Activated effector memory CD4-positive, alpha-beta T cell treated with Interleukin-2 at 50 U/mL for 16 hours (primary cell): ENCODE results near the gene LRCH1.

ENCODE experiments used
- DNase-seq: peaks from one replicate; pipeline ENCODE4 v3.0.0-alpha.2; 2020

Gene LRCH1

GRCh38 chr13:46617885-46618284 lies 64.9 kb downstream of the LRCH1 start:
- DNase-seq, result no peak

- no peak for DNase-seq
Measured at GRCh38 chr13:46618694-46619254, 65.8 kb downstream of the LRCH1 start.

DNA sequence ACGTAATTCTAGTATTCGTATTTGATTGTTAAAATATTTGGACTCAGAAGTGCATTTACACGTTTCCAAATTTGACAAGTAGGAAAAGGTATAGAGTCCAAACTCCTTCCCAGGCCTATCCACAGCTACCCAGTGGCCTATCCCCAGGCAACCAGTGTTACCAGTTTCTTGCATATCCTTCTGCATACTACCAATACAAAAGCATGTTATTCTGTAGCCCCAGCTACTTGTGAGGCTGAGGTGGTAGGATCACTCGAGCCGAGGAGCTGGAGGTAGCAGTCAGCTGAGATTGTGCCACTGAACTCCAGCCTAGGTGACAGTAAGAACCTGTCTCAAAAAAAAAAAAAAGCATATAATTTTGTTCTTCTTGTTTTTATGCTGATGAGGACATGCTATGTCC lies 67.1 kb downstream of the LRCH1 start:
- DNase-seq, result no peak

DNA sequence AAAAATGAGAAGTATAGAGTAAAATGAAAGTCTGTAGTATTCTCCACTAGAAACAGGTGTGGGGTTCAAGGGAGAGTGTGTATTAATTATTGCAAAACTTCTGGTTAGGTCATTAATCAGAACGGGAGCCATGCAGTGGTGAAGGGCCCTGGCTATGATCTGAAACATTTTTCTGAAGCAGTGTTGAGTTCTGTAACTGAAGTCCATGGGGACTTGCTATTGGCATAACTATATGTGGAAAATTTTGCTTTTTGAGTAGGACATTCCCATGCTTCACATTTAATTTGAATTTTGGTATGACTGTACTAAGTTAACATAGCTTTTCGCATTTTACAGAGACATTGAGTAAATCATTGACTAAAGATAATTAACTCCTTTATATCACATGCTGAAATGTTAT lies 67.5 kb downstream of the LRCH1 start:
- no peak for DNase-seq

DNA sequence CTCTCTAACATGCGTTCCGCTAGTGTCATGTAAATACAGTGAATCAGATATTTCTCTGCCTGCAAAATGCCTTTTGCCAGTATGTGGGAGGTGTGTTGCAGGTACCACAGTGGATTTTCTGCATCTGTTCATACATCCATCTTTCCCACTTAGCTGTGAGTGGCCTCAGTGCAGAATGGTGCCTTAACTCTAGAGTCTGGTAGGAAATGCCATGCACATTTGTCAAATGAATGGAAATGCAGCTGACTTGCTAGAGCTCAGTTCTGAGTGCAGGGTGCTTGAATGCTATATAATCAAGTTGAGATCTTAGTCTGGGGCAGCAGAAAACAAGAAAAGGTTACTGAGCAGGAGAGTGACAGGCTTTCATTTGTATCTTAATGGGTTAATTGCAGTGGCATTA lies 68.2 kb downstream of the LRCH1 start:
- DNase-seq, result no peak

- no peak for DNase-seq
Measured at GRCh38 chr13:46621792-46622629, 69.0 kb downstream of the LRCH1 start.

DNA sequence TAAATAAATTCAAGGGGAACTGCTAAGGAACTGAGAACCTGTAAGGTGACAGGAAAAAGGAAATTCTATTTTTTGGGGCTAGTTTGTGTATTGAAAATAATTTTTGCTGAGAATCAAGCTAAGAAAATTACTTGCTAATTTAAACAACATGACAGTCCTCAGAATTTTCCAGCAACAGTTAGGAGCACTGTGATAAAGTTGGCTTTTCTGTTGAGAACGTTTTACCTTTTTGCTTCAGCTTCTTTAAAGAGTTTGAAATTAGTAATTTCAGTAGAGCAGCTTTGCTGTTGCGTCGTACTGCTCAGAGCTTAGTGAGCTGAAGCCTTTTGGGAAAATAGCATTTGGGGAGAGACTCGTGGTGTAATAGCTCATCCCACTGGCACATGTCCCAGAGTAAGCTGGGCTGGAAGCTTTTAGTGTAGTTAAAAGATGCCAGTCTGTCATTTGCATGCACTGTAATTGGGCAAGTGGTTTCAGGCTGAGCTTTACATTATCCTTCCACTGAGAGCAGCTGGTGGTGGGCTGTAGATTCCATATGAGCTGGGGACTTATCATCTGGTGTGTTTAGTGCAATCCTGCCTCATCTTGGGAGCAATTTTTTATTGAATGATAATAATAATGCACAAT lies 69.8 kb downstream of the LRCH1 start:
- no peak for DNase-seq

- DNase-seq, result no peak
Measured at GRCh38 chr13:46624353-46624752, 71.4 kb downstream of the LRCH1 start.

DNA sequence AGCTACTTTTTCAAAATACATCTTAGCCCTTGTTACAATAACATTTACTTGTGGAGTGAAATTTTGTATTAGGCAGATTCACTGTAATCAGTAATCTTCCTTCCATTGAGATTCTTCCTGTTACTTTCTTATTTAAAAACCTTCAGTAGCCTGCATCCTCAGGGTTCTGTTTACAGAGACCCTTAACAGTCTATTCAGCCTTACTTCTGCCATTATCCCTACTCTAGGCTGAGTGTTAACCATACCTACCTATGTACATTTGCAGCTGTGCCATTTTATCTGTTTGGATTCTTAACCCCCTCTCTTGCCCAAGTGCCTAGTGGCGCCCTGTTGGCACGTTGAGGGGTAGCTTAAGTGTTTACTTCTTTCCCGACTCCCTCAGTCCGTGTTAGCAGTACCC lies 71.9 kb downstream of the LRCH1 start:
- DNase-seq, result no peak

DNA sequence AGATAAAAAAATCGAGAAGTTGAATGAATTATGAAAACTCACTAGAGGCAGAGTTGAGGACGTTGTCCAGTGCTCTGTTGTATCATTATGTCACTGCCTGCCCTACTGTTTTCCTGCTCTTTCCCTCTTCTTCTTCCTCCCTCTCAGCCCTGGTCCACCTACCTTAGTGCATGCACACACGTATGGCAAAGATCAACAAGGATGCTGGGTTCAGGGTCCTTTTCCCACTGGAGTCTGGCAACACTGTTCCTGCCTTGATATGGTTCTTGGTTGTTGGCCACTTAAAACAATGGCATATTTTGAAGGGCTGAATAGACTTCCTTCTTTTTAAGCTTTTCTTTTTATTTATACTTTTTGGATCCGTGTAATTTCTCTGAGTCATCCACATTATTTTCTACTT lies 74.5 kb downstream of the LRCH1 start:
- no peak for DNase-seq

DNA sequence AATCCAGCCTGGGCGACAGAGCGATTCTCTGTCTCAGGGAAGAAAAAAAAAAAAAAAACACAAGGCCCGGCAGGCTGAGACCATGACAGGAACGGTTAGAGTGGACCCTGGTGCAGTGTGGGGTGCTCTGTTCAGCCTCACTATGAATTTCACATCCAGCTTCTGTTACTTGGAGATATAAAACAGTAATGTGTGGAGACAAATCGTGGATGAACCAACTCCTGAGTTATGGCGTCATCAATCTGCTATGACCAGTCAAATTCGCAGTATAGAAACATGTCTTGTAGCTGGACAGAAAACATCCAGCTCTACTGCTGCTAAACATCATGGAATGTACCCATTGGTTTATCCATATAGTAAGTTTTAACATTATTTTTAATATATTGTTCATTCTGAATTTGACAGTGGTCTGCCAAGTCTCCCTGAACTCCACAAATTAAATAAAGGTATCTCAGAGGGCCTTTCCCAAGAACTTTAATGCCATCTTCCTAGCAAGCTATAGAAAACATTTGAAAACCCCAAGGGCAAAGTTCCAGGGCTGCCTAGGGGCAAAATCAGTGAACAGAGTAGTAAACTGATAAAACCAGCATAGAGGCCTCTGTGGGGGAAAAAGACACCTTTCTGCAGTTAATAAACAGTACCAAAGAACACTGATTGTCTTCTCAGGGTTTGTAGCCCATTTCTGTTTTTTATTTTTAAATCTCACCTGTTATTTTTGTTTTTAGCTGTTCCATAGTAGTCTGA lies 75.8 kb downstream of the LRCH1 start:
- no peak for DNase-seq

DNA sequence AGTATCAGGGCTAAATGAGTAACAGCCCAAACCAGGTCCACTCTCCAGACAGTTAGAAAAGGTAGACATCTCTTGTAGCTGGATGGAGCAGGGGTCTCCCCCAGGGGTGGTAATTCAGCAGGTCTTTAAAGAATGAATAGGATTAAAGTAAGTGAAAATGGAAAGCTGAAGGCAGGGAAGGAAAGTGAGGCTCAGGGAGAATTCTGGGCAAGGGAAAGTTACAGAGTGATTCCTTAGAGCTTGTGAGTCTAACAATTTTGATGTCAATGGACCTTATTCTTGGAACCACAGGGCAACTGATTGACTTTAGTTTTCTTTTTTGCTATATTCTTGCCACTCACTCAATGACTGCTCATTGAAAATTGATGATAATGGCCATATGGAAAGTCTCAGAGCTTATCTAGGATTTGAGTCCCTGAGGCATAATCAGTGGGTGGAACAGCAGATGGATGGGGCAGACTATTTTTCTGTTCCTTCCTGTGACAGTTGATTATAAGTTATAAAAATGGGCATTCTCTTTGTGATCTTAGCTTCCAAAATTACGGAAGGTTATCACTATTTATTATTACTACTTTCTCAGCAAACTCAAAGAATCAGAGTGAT lies 76.9 kb downstream of the LRCH1 start:
- DNase-seq, result no peak

GRCh38 chr13:46630431-46631178 lies 77.6 kb downstream of the LRCH1 start:
- DNase-seq, result no peak

DNA sequence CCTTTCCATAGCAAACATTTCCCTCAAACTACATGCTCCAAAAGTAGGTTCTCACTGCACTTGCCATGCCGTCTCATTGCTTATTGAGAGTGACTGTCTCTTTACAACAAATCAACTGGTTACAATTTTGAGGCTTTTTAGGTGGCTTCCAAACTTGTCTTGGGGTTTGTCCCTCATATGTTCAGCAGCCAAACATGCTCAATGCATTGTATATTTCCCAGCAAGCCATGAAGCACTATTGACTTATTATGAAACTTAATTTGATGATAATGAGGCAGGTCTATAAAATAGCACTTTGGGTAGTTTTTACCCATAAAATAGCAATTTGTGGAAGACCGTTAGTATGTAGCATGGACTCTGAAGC lies 78.2 kb downstream of the LRCH1 start:
- no peak for DNase-seq

DNA sequence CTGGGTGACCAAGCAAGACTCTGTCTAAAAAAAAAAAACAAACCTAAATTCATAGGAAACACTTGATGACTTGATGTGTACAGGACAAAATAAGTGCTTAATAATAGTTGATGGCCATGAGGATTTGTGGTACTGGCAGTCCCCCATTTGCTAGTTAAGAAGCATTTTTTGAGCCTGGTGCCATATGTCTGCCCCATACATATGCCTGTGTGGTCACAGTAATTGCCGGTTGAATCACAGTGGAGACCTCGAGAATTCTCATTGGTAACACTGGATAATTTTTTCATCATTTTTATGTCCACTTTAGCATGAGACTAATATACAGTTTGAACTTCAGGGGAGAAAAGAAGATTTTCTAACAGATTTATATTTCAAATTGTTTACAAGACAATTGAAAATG lies 79.2 kb downstream of the LRCH1 start:
- DNase-seq, result no peak

GRCh38 chr13:46633416-46633815 lies 80.4 kb downstream of the LRCH1 start:
- DNase-seq, result no peak

DNA sequence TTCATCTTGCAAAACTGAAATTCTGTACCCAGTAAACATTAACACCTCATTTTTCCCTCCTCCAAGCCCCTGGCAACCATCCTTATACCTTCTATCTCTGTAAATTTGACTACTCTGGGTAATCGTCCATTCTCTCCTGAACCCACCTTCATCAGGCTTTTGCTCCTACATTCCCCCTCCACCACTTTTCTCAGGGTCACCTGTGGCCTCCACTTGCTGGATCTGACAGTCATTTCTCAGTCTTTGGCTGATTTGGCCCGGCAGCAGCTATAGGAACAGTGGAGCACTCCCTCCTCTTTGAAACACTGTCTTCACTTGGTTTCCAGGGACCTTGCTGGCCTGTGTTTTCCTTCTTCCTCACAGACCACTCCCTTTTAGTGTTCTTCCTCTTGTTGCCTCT lies 83.5 kb downstream of the LRCH1 start:
- no peak for DNase-seq

DNA sequence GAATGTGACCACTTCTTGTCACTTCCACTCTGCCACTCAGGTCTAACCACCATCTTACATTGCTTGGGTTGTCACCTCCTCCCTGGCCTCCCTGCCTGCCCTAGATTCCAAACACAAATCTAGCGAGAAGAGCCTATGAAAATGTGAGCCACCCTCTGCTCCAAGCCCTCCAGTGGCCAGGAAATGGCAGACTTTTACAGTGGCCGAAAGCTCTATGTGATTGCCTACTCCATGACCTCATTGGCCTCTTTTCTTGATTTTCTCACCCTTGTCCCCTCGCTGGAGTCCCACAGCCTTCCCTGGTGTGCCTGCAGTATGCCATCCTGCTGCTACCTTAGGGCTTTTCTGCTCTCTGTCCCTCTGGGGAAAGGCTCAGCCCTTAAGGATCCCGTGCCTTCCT lies 84.2 kb downstream of the LRCH1 start:
- no peak for DNase-seq

DNA sequence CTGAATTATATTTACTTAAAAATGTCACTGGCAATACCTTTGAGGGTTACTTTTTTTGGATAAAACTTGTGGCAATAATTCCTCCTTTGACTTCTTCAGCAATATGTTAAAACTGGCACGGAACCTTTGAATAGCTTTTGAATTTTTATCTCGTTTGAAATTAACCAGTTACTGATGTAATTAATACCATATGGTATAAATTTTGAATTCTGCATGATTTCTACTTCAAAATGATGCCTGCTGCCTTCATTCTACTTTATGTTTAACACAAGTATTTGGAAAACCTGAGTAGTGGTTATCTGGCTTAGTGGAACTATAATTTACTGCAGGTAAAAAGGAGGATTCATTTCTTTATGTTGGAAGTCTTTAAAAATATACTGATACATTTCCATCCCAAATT lies 85.3 kb downstream of the LRCH1 start:
- no peak for DNase-seq

GRCh38 chr13:46639033-46639981 lies 86.3 kb downstream of the LRCH1 start:
- DNase-seq, result no peak

DNA sequence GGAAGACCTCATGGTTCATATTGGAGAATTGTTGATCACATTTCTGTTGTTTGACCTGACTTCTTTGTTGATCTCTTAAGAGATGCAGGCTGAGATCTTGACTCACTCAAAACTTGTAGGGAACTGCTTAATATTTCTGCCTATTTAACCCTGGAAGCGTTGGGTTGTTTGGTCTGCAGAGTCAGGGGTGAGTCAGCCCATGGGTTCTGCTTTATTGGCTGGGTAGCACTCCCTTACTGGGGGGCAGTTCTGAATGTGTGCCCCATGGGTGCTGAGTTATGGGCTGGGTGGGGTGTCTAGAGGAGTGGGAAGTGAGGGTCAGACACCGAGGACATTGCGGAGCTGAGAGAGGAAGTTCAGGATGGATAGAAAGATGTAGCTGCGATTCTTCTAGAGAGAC lies 87.9 kb downstream of the LRCH1 start:
- DNase-seq, result no peak
